Activated T-cell treated with anti-CD3 and anti-CD28 coated beads, Interleukin-2, amount 50 U/mL, for 24 hours (primary cell): ENCODE data around the gene FRMPD4.

ENCODE experiments used
- DNase-seq: peaks from one replicate; pipeline ENCODE4 v3.0.0-alpha.2; 2020
- H3K27ac Mint-ChIP-seq: 2 replicates; pipeline ENCODE4 v1.8.0; 2020; ENCODE audit warnings: mild to moderate bottlenecking, mixed read lengths
- H3K27me3 Mint-ChIP-seq: 2 replicates; pipeline ENCODE4 v1.8.0; 2020; ENCODE audit warnings: mixed read lengths
- H3K36me3 Mint-ChIP-seq: 2 replicates; pipeline ENCODE4 v1.8.0; 2020; ENCODE audit warnings: low read depth, mixed read lengths
- H3K4me1 Mint-ChIP-seq: 2 replicates; pipeline ENCODE4 v1.8.0; 2020; ENCODE audit warnings: low read depth, mixed read lengths
- H3K4me3 Mint-ChIP-seq: 2 replicates; pipeline ENCODE4 v1.8.0; 2020; ENCODE audit warnings: mild to moderate bottlenecking, moderate library complexity, mixed read lengths
- H3K9me3 Mint-ChIP-seq: 2 replicates; pipeline ENCODE4 v1.8.0; 2020; ENCODE audit warnings: mixed read lengths

FRMPD4 gene

GRCh38 chrX:12711435-12712040 lies 573.3 kb downstream of the FRMPD4 start:
- Mint-ChIP-seq H3K4me3 (no peak overlapping the region), H3K27ac (no peak overlapping the region), H3K9me3 (no peaks in the 10 kb centered on the region), H3K4me1 (no peaks in the 10 kb centered on the region), H3K36me3 (no peaks in the 10 kb centered on the region), H3K27me3 (peaks cover 58% of the 10 kb centered on the region)
- no peak for DNase-seq

GRCh38 chrX:12716574-12716973 lies 578.3 kb downstream of the FRMPD4 start:
- Mint-ChIP-seq H3K4me1 (no peaks in the 10 kb centered on the region), H3K9me3 (no peaks in the 10 kb centered on the region), H3K27me3 (peaks cover 59% of the 10 kb centered on the region), H3K4me3 (no peak overlapping the region), H3K36me3 (no peaks in the 10 kb centered on the region), H3K27ac (no peak overlapping the region)
- no peak for DNase-seq

- DNase-seq, result no peak
- Mint-ChIP-seq H3K4me3 (no peak overlapping the region), H3K27ac (no peak overlapping the region), H3K4me1 (no peaks in the 10 kb centered on the region), H3K9me3 (no peaks in the 10 kb centered on the region), H3K27me3 (peaks cover 43% of the 10 kb centered on the region), H3K36me3 (no peaks in the 10 kb centered on the region)
Observed at GRCh38 chrX:12719837-12720236, 581.6 kb downstream of the FRMPD4 start.

- H3K4me3 Mint-ChIP-seq, result no peak overlapping the region
Observed at GRCh38 chrX:12721042-12721441, 582.8 kb downstream of the FRMPD4 start.

GRCh38 chrX:12722314-12722713 lies 584.0 kb downstream of the FRMPD4 start:
- peaks cover 38% of the 10 kb centered on the region for H3K27me3 Mint-ChIP-seq
- H3K4me1 Mint-ChIP-seq, result no peaks in the 10 kb centered on the region
- DNase-seq, result no peak
- H3K9me3 Mint-ChIP-seq, result no peaks in the 10 kb centered on the region
- H3K36me3 Mint-ChIP-seq, result no peaks in the 10 kb centered on the region
- no peak overlapping the region for H3K4me3 Mint-ChIP-seq
- no peak overlapping the region for H3K27ac Mint-ChIP-seq

More at GRCh38 chrX:12721042-12721441, 582.8 kb downstream of the FRMPD4 start:
- DNase-seq, result no peak
- Mint-ChIP-seq H3K36me3 (no peaks in the 10 kb centered on the region), H3K4me1 (no peaks in the 10 kb centered on the region), H3K27ac (no peak overlapping the region), H3K27me3 (peaks cover 45% of the 10 kb centered on the region), H3K9me3 (no peaks in the 10 kb centered on the region)

GRCh38 chrX:12741416-12741815 lies 603.1 kb downstream of the FRMPD4 start:
- H3K4me1 Mint-ChIP-seq, result no peaks in the 10 kb centered on the region
- no peak overlapping the region for H3K27ac Mint-ChIP-seq

GRCh38 chrX:12747433-12747832 lies 609.2 kb downstream of the FRMPD4 start:
- Mint-ChIP-seq H3K4me3 (no peak overlapping the region), H3K4me1 (no peaks in the 10 kb centered on the region), H3K9me3 (peaks cover 2% of the 10 kb centered on the region), H3K27ac (no peak overlapping the region), H3K36me3 (no peaks in the 10 kb centered on the region), H3K27me3 (peaks cover 20% of the 10 kb centered on the region)
- no peak for DNase-seq

More at GRCh38 chrX:12741416-12741815, 603.1 kb downstream of the FRMPD4 start:
- no peaks in the 10 kb centered on the region for H3K36me3 Mint-ChIP-seq
- H3K4me3 Mint-ChIP-seq, result no peak overlapping the region
- DNase-seq, result no peak
- H3K27me3 Mint-ChIP-seq, result peaks cover 27% of the 10 kb centered on the region
- no peaks in the 10 kb centered on the region for H3K9me3 Mint-ChIP-seq

GRCh38 chrX:12751887-12752286 lies 613.6 kb downstream of the FRMPD4 start:
- H3K4me1 Mint-ChIP-seq, result no peaks in the 10 kb centered on the region
- H3K36me3 Mint-ChIP-seq, result no peaks in the 10 kb centered on the region
- no peak overlapping the region for H3K4me3 Mint-ChIP-seq

GRCh38 chrX:12753366-12753765 lies 615.1 kb downstream of the FRMPD4 start:
- no peak overlapping the region for H3K4me3 Mint-ChIP-seq
- no peak for DNase-seq
- no peaks in the 10 kb centered on the region for H3K4me1 Mint-ChIP-seq
- H3K27me3 Mint-ChIP-seq, result peaks cover 39% of the 10 kb centered on the region
- H3K27ac Mint-ChIP-seq, result no peak overlapping the region
- H3K36me3 Mint-ChIP-seq, result no peaks in the 10 kb centered on the region
- peaks cover 2% of the 10 kb centered on the region for H3K9me3 Mint-ChIP-seq

More at GRCh38 chrX:12751887-12752286, 613.6 kb downstream of the FRMPD4 start:
- Mint-ChIP-seq H3K27ac (no peak overlapping the region), H3K27me3 (peaks cover 28% of the 10 kb centered on the region), H3K9me3 (peaks cover 2% of the 10 kb centered on the region)
- DNase-seq, result no peak

- no peak for DNase-seq
- Mint-ChIP-seq H3K36me3 (no peaks in the 10 kb centered on the region), H3K4me3 (no peak overlapping the region)
Observed at GRCh38 chrX:12758291-12758690, 620.0 kb downstream of the FRMPD4 start.

GRCh38 chrX:12767856-12768255 lies 629.6 kb downstream of the FRMPD4 start:
- no peaks in the 10 kb centered on the region for H3K36me3 Mint-ChIP-seq
- no peaks in the 10 kb centered on the region for H3K9me3 Mint-ChIP-seq
- no peak overlapping the region for H3K4me3 Mint-ChIP-seq
- DNase-seq, result no peak
- peaks cover 7% of the 10 kb centered on the region for H3K4me1 Mint-ChIP-seq
- H3K27me3 Mint-ChIP-seq, result peaks cover 70% of the 10 kb centered on the region
- no peak overlapping the region for H3K27ac Mint-ChIP-seq

More at GRCh38 chrX:12758291-12758690, 620.0 kb downstream of the FRMPD4 start:
- Mint-ChIP-seq H3K4me1 (no peaks in the 10 kb centered on the region), H3K27me3 (peaks cover 44% of the 10 kb centered on the region), H3K9me3 (no peaks in the 10 kb centered on the region), H3K27ac (no peak overlapping the region)

- no peak overlapping the region for H3K27ac Mint-ChIP-seq
- H3K4me1 Mint-ChIP-seq, result peaks cover 7% of the 10 kb centered on the region
- H3K27me3 Mint-ChIP-seq, result peaks cover 69% of the 10 kb centered on the region
- no peak for DNase-seq
- H3K36me3 Mint-ChIP-seq, result no peaks in the 10 kb centered on the region
- H3K9me3 Mint-ChIP-seq, result no peaks in the 10 kb centered on the region
- no peak overlapping the region for H3K4me3 Mint-ChIP-seq
Observed at GRCh38 chrX:12768491-12768890, 630.2 kb downstream of the FRMPD4 start.

- peaks cover 58% of the 10 kb centered on the region for H3K27me3 Mint-ChIP-seq
- H3K4me1 Mint-ChIP-seq, result peaks cover 7% of the 10 kb centered on the region
- H3K4me3 Mint-ChIP-seq, result no peak overlapping the region
- H3K9me3 Mint-ChIP-seq, result no peaks in the 10 kb centered on the region
- H3K36me3 Mint-ChIP-seq, result no peaks in the 10 kb centered on the region
- no peak for DNase-seq
- H3K27ac Mint-ChIP-seq, result no peak overlapping the region
Observed at GRCh38 chrX:12770440-12770839, 632.2 kb downstream of the FRMPD4 start.

- Mint-ChIP-seq H3K27ac (no peak overlapping the region), H3K4me3 (no peak overlapping the region), H3K36me3 (no peaks in the 10 kb centered on the region), H3K27me3 (peaks cover 56% of the 10 kb centered on the region), H3K9me3 (no peaks in the 10 kb centered on the region), H3K4me1 (peaks cover 7% of the 10 kb centered on the region)
- DNase-seq, result peak; percentile 74
Observed at GRCh38 chrX:12771445-12772069, 633.3 kb downstream of the FRMPD4 start.
